SU-DHL-6 (cell line): Measurements from ENCODE around the gene TSPAN31.

Experiments
- EZH2phosphoT487 ChIP-seq: fragments of 200-600 bp; sonication (generic), shearing (Covaris generic); conservative IDR thresholded peaks from 2 replicates; pipeline ENCODE4 v1.6.1; 2018; ENCODE audit warnings: mild to moderate bottlenecking, antibody characterized with exemption, low read length, moderate library complexity, mixed read lengths
- TF ChIP-seq, protein P1 (sequence below): fragments of 200-600 bp; sonication (generic); IDR thresholded peaks from one replicate; pipeline ENCODE4 v1.5.1; 2017; ENCODE audit warnings: antibody characterized with exemption, mild to moderate bottlenecking, low read length, moderate library complexity; ENCODE audit not compliant: insufficient read depth, poor library complexity, severe bottlenecking

DNA sequence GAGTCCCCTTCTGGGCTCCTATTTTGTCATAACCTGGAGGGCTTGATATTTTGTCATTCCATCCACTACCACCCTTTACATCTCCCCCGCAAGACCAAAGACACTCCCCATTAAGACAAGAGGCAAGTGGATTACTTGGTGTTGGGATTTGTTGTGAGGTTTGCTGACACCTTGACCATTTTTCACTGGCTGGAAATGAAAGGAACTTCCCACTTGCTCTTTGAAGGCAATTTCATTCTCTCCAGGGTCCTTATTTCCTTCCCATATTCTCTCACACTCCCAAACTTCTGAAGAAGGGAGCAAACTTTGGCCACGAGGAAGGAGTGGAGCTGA lies 21.2 kb upstream of the TSPAN31 start:
- TF ChIP-seq, protein P1, sequence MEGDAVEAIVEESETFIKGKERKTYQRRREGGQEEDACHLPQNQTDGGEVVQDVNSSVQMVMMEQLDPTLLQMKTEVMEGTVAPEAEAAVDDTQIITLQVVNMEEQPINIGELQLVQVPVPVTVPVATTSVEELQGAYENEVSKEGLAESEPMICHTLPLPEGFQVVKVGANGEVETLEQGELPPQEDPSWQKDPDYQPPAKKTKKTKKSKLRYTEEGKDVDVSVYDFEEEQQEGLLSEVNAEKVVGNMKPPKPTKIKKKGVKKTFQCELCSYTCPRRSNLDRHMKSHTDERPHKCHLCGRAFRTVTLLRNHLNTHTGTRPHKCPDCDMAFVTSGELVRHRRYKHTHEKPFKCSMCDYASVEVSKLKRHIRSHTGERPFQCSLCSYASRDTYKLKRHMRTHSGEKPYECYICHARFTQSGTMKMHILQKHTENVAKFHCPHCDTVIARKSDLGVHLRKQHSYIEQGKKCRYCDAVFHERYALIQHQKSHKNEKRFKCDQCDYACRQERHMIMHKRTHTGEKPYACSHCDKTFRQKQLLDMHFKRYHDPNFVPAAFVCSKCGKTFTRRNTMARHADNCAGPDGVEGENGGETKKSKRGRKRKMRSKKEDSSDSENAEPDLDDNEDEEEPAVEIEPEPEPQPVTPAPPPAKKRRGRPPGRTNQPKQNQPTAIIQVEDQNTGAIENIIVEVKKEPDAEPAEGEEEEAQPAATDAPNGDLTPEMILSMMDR = no peak
- TF ChIP-seq EZH2phosphoT487 = no peak
